Astrocyte (in vitro differentiated cells and primary cell): Measurements from ENCODE around the gene PELI2. TPM values are rescaled to one million over a fixed set of nuclear protein-coding genes. Genes with fewer than 3 reads are reported as not detected.

Experiments used
- DNase-seq: peaks from one replicate; pipeline ENCODE4 v3.0.0-alpha.2; 2010; ENCODE audit warnings: low read depth
- FAIRE-seq: peaks from 2 replicates; lab custom pipeline; 2011; peaks lifted over from hg19 to GRCh38; lab: Jason Lieb, UNC
- H2AFZ ChIP-seq: 2 replicates; pipeline ENCODE4 v1.6.0; 2012; ENCODE audit warnings: low read depth, low read length, inconsistent platforms
- H3K27ac ChIP-seq: 2 replicates; pipeline ENCODE4 v1.5.1; 2011; ENCODE audit warnings: low read depth, low read length, inconsistent platforms
- H3K27me3 ChIP-seq: 2 replicates; pipeline ENCODE4 v1.6.0; 2011; ENCODE audit warnings: low read length, inconsistent platforms; ENCODE audit not compliant: insufficient read depth
- H3K36me3 ChIP-seq: 2 replicates; pipeline ENCODE4 v1.5.1; 2011; ENCODE audit warnings: low read length, inconsistent platforms; ENCODE audit not compliant: insufficient read depth
- H3K4me1 ChIP-seq: 2 replicates; pipeline ENCODE4 v1.5.1; 2011; ENCODE audit warnings: low read length, inconsistent platforms; ENCODE audit not compliant: insufficient read depth
- H3K4me2 ChIP-seq: 2 replicates; pipeline ENCODE4 v1.6.0; 2012; ENCODE audit warnings: low read length, inconsistent platforms
- H3K4me3 ChIP-seq: 2 replicates; pipeline ENCODE4 v1.5.1; 2011; ENCODE audit warnings: low read depth, mild to moderate bottlenecking, low read length, inconsistent platforms; ENCODE audit not compliant: insufficient read depth
- H3K79me2 ChIP-seq: 2 replicates; pipeline ENCODE4 v1.6.0; 2012; ENCODE audit warnings: mild to moderate bottlenecking, low read length, inconsistent platforms; ENCODE audit not compliant: insufficient read depth
- H3K9ac ChIP-seq: 2 replicates; pipeline ENCODE4 v1.6.0; 2012; ENCODE audit warnings: mild to moderate bottlenecking, low read length, inconsistent platforms
- H3K9me3 ChIP-seq: 2 replicates; pipeline ENCODE4 v1.5.1; 2012; ENCODE audit warnings: low read depth, mild to moderate bottlenecking, low read length, inconsistent platforms; ENCODE audit not compliant: insufficient read depth
- H4K20me1 ChIP-seq: 2 replicates; pipeline ENCODE4 v1.6.0; 2012; ENCODE audit warnings: low read length, inconsistent platforms; ENCODE audit not compliant: insufficient read depth
- H3K27ac Mint-ChIP-seq: one replicate; pipeline ENCODE4 v1.8.0; 2021; ENCODE audit warnings: mild to moderate bottlenecking, mixed read lengths; ENCODE audit not compliant: unreplicated experiment
- H3K27me3 Mint-ChIP-seq: one replicate; pipeline ENCODE4 v1.8.0; 2021; ENCODE audit warnings: low read depth, mixed read lengths; ENCODE audit not compliant: unreplicated experiment
- H3K36me3 Mint-ChIP-seq: one replicate; pipeline ENCODE4 v1.8.0; 2021; ENCODE audit warnings: low read depth, mixed read lengths; ENCODE audit not compliant: unreplicated experiment
- H3K4me1 Mint-ChIP-seq: one replicate; pipeline ENCODE4 v1.8.0; 2021; ENCODE audit warnings: low read depth, mixed read lengths; ENCODE audit not compliant: unreplicated experiment
- H3K4me3 Mint-ChIP-seq: one replicate; pipeline ENCODE4 v1.8.0; 2021; ENCODE audit warnings: mild to moderate bottlenecking, moderate library complexity, mixed read lengths; ENCODE audit not compliant: unreplicated experiment
- H3K9me3 Mint-ChIP-seq: one replicate; pipeline ENCODE4 v1.8.0; 2021; ENCODE audit warnings: mild to moderate bottlenecking, mixed read lengths; ENCODE audit not compliant: unreplicated experiment
- EZH2 ChIP-seq: IDR thresholded peaks from 2 replicates; pipeline ENCODE4 v1.6.1; 2012; ENCODE audit warnings: mild to moderate bottlenecking, low read length, inconsistent platforms; ENCODE audit not compliant: insufficient read depth
- total RNA-seq: library from RNA; stranded (reverse); gene quantifications from 2 replicates; pipeline ENCODE4 v1.2.1, GENCODE V29; 2021
- TF ChIP-seq, protein P1 (sequence below): IDR thresholded peaks from 2 replicates; pipeline ENCODE4 v1.5.1; 2011; ENCODE audit warnings: low read depth, mild to moderate bottlenecking, inconsistent platforms, low read length, moderate library complexity; ENCODE audit not compliant: insufficient read depth

PELI2 gene
- total RNA-seq, 1 donor from 2014 or later = 5.3 TPM

DNA sequence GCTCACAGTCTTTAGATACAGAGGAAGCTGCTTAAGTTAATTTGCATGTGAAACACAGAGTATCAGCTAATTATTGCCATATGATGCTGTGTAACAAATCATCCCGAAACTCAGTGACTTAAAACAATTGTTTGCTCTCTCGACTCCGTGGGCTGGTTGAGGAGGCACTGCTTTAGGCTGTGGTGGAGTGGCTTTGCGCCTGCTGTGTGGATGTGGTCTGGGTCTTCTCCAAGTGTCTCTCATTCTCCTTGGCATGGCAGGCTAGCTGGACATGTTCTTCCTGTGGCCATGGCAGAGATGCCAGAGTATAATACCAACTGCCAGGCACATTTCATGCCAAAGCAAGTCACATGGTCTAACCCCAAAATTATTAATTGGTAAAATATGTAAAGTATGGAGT lies 40.9 kb downstream of the PELI2 start:
- no peak for TF ChIP-seq EZH2
- TF ChIP-seq, protein P1, sequence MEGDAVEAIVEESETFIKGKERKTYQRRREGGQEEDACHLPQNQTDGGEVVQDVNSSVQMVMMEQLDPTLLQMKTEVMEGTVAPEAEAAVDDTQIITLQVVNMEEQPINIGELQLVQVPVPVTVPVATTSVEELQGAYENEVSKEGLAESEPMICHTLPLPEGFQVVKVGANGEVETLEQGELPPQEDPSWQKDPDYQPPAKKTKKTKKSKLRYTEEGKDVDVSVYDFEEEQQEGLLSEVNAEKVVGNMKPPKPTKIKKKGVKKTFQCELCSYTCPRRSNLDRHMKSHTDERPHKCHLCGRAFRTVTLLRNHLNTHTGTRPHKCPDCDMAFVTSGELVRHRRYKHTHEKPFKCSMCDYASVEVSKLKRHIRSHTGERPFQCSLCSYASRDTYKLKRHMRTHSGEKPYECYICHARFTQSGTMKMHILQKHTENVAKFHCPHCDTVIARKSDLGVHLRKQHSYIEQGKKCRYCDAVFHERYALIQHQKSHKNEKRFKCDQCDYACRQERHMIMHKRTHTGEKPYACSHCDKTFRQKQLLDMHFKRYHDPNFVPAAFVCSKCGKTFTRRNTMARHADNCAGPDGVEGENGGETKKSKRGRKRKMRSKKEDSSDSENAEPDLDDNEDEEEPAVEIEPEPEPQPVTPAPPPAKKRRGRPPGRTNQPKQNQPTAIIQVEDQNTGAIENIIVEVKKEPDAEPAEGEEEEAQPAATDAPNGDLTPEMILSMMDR = no peak
- DNase-seq = no peak
- peaks cover 7% of the 10 kb centered on the region for H3K79me2 ChIP-seq
- H3K9me3 Mint-ChIP-seq = no peaks in the 10 kb centered on the region
- H3K36me3 ChIP-seq = no peaks in the 10 kb centered on the region
- H3K4me2 ChIP-seq = no peak overlapping the region
- no peaks in the 10 kb centered on the region for H3K27me3 Mint-ChIP-seq
- no peaks in the 10 kb centered on the region for H3K4me1 ChIP-seq
- H3K36me3 Mint-ChIP-seq = no peaks in the 10 kb centered on the region
- no peak overlapping the region for H3K4me3 Mint-ChIP-seq
- no peaks in the 10 kb centered on the region for H3K9me3 ChIP-seq
- no peak overlapping the region for H3K4me3 ChIP-seq
- H3K27me3 ChIP-seq = no peaks in the 10 kb centered on the region
- no peak for FAIRE-seq
- H3K9ac ChIP-seq = no peak overlapping the region
- H3K27ac Mint-ChIP-seq = no peak overlapping the region
- H3K27ac ChIP-seq = no peak overlapping the region
- H4K20me1 ChIP-seq = no peaks in the 10 kb centered on the region
- H3K4me1 Mint-ChIP-seq = no peaks in the 10 kb centered on the region
- H2AFZ ChIP-seq = no peak overlapping the region

DNA sequence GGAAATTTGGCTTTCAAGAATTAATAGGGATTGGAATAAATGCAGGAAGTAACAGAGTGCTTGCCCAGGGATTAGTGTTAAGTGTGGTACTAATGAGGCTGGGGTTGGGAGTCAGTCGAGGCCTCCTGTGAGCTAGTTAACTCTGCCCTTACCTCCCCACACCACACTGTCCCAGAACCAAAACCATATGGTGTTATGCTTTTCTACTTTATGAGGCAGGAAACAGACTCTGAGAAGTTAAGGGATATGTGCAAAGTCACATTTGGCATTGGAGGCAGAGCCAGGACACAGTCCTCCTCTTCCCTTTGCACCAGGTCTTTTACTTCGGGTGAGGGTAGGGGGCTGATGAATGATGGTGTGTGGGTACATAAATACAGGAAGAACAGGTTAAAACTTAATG lies 41.9 kb downstream of the PELI2 start:
- no peak overlapping the region for H3K4me2 ChIP-seq
- H3K9ac ChIP-seq = no peak overlapping the region
- H3K27me3 Mint-ChIP-seq = no peaks in the 10 kb centered on the region
- no peaks in the 10 kb centered on the region for H3K4me1 Mint-ChIP-seq
- peaks cover 3% of the 10 kb centered on the region for H3K79me2 ChIP-seq
- H4K20me1 ChIP-seq = no peaks in the 10 kb centered on the region
- H3K36me3 ChIP-seq = no peaks in the 10 kb centered on the region
- no peak overlapping the region for H3K27ac Mint-ChIP-seq
- H3K4me3 Mint-ChIP-seq = no peak overlapping the region
- DNase-seq (no peak), FAIRE-seq (no peak)
- peaks cover 4% of the 10 kb centered on the region for H3K9me3 Mint-ChIP-seq
- no peak for TF ChIP-seq EZH2
- TF ChIP-seq, protein P1 = no peak
- no peak overlapping the region for H3K27ac ChIP-seq
- no peak overlapping the region for H2AFZ ChIP-seq
- no peaks in the 10 kb centered on the region for H3K9me3 ChIP-seq
- no peaks in the 10 kb centered on the region for H3K4me1 ChIP-seq
- H3K4me3 ChIP-seq = no peak overlapping the region
- H3K36me3 Mint-ChIP-seq = no peaks in the 10 kb centered on the region
- H3K27me3 ChIP-seq = no peaks in the 10 kb centered on the region

DNA sequence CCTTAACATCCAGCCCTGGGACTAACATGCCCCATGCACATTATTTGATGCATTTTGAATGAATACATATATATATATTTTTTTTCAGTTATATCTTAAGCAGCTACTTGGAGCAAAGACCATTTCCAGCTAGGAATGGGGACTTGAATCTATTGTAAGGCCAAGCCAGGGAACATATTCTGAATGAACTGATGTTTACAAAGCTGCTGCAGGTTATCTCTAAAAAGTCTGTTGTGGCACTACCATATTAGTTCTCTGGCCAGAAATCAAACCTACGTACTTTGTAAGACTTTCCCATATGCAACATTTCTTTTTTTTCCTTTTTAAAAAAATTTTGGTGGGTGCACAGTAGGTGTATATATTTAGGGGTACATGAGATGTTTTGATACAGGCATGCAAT lies 43.4 kb downstream of the PELI2 start:
- Mint-ChIP-seq H3K4me1 (no peaks in the 10 kb centered on the region), H3K9me3 (peaks cover 8% of the 10 kb centered on the region), H3K36me3 (peaks cover 1% of the 10 kb centered on the region), H3K27me3 (no peaks in the 10 kb centered on the region), H3K27ac (no peak overlapping the region), H3K4me3 (no peak overlapping the region)
- Histone ChIP-seq H3K27me3 (no peaks in the 10 kb centered on the region), H3K9me3 (no peaks in the 10 kb centered on the region), H3K4me1 (no peaks in the 10 kb centered on the region), H3K4me3 (no peak overlapping the region), H3K27ac (no peak overlapping the region), H3K4me2 (no peak overlapping the region), H4K20me1 (no peaks in the 10 kb centered on the region), H3K79me2 (peaks cover 14% of the 10 kb centered on the region), H3K9ac (no peak overlapping the region), H2AFZ (no peak overlapping the region), H3K36me3 (no peaks in the 10 kb centered on the region)
- FAIRE-seq (no peak), DNase-seq (no peak)
- TF ChIP-seq EZH2 = no peak
- TF ChIP-seq, protein P1 = no peak
